ENCODE measurements around the gene BTNL8.

The BTNL8 gene, protein sequence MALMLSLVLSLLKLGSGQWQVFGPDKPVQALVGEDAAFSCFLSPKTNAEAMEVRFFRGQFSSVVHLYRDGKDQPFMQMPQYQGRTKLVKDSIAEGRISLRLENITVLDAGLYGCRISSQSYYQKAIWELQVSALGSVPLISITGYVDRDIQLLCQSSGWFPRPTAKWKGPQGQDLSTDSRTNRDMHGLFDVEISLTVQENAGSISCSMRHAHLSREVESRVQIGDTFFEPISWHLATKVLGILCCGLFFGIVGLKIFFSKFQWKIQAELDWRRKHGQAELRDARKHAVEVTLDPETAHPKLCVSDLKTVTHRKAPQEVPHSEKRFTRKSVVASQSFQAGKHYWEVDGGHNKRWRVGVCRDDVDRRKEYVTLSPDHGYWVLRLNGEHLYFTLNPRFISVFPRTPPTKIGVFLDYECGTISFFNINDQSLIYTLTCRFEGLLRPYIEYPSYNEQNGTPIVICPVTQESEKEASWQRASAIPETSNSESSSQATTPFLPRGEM

DNA sequence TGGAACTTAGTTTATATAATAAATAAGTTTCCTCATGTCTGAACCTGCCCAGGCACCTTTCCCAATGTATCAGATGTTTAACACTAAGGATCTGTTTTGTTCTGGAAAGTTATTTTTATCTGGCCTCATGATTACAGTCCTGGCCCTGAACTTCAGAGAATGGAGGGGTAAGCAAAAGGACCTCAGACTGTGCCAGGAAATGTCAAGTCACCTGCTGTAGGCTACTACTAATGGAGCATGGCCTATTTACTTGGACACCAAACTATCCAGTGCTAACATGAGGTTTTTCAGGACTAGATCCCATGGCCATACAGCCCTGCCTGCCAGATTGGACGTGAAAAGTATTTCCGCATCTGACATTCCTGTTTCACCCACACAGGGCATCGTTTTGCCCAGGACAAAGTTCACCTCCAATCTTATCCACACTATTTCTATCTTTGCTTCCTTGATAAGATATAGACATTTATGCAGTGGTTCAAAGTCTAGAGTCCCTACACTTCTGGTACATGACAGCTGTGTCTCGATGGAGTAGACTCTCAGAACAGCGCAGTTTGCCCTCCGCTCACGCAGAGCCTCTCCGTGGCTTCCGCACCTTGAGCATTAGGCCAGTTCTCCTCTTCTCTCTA lies at the start of gene BTNL8:
Gene BTNL8, plus strand, starts transcription at position 539 of the 626 bp plus-strand sequence. CDS start 152 bp downstream, outside the sequence.
- DNase-seq (ENCODE audit: low read depth): no peak

GRCh38 chr5:180849827-180850226 lies 49.1 kb upstream of the BTNL8 start:
- DNase-seq (ENCODE audit: low read depth): no peak

- no peak for DNase-seq (ENCODE audit: low read depth)
These were observed 48.4 kb upstream of the BTNL8 start for GRCh38 chr5:180850434-180851078.

DNA sequence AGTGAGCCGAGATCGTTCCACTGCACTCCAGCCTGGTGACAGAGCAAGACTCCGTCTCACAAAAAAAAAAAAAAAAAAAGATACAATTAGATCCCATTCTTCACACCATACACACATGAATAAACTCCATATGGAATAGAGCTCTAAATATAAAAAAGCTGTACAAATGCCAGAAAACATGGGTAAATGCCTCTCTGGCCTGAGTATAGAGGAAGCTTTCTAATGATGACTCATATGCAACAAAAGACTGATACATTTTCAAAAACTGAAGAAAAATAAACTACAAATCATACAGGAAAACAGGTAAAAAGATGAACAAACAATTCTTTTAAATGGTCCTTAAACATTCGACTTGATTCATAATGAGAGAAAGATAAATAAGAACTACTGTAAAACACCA lies 46.5 kb upstream of the BTNL8 start:
- DNase-seq (ENCODE audit: low read depth): no peak

DNA sequence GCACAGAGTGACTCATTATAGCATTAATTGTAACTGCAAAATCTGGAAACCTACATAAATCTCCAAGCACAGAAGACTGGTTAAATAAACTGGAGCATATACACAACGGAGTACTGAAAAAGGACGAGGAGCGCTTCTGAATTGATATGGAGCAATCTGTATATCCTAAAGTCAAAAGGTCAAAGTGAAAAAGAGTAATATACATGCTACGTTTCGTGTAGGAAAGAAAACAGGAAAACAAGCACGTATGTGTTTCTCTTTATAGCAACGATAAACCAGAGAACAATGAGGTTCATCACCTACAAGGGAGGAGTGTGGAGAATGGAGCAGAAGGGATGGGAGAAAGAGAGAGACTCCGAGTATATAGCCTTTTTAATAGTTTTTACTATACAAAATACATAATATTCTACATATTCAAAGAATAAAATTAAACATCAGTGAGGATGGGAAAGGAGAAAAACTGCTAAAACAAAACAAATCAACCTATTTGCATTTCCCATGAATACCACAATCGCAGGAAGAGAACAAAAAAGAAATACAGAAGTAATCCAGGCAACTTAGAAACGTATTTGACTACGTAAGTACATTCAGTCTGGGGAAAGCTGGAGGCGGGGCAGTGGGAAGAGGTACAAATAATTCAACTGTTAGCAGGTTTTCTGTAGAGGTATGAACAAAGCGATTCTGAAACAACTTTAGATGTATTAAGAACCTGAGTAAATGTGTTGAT lies 45.7 kb upstream of the BTNL8 start:
- no peak for DNase-seq (ENCODE audit: low read depth)

DNA sequence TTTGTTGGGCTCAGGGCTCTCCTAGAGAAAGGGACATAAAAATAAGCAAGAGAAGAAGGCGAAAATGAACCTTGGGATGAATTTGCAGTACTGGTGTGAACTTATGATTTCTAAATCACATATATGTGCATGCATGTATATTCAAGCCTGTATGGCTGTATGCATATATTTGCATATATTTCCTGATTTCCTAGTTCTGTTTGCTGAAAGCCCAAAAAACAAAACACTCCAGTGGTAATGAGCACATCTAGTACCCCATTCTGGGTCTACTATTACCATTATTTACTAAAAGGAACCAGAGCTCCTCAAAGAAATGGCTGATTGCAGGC lies 45.1 kb upstream of the BTNL8 start:
- no peak for DNase-seq (ENCODE audit: low read depth)

- no peak for DNase-seq (ENCODE audit: low read depth)
These were observed 40.4 kb upstream of the BTNL8 start for GRCh38 chr5:180858586-180858985.

- DNase-seq (ENCODE audit: low read depth): no peak
These were observed 38.6 kb upstream of the BTNL8 start for GRCh38 chr5:180860273-180860886.

- peak; percentile 78 for DNase-seq (ENCODE audit: low read depth)
These were observed 37.8 kb upstream of the BTNL8 start, which contains the start of gene ZFP62 for GRCh38 chr5:180860887-180861822. ZFP62 (minus strand) TSS chr5:180861276; CDS start chr5:180861219, 57 bp downstream.

DNA sequence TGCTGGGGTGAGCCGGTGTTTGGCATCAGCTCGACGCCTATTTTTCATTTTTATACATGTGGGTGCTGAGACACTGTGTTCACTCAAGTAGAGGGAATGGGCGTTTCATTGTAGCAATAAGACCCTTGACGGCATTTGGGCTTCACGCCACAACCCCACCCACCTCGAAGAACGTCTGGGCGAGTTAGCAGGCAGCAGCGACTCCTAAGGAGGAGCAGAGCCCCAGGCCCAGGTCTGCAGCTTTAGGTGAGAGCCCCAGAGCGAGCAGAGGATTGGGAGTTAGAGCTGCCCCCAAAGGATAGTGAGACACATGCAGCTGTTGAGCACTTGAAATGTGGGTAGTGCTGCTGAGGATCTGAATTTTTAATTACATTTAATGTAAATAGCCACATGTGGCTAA lies 36.3 kb upstream of the BTNL8 start:
- no peak for DNase-seq (ENCODE audit: low read depth)

- DNase-seq (ENCODE audit: low read depth): no peak
These were observed 32.8 kb upstream of the BTNL8 start for GRCh38 chr5:180865981-180866695.

DNA sequence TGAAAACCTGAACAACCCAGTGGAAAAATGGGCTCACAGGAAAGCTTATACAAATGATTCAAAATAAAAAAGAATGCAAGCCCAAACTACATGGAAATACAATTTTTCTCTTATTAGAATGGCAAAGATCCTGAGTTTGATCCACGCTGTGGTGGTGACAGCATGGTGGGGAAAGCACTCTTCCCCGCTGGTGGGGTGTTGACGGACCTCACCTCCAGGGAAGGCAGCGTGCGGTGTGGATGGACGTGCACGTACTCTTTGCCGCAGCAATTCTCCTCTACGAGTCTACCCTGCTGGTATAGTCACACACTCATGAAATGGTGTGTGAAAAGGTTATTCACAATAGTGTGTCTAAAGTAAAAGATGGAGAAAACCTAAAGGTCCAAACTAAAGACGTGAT lies 32.0 kb upstream of the BTNL8 start:
- no peak for DNase-seq (ENCODE audit: low read depth)

GRCh38 chr5:180868960-180869359 lies 30.0 kb upstream of the BTNL8 start:
- DNase-seq (ENCODE audit: low read depth): no peak

- no peak for DNase-seq (ENCODE audit: low read depth)
These were observed 29.4 kb upstream of the BTNL8 start for GRCh38 chr5:180869587-180869986.

- no peak for DNase-seq (ENCODE audit: low read depth)
These were observed 28.5 kb upstream of the BTNL8 start for GRCh38 chr5:180870276-180871068.

DNA sequence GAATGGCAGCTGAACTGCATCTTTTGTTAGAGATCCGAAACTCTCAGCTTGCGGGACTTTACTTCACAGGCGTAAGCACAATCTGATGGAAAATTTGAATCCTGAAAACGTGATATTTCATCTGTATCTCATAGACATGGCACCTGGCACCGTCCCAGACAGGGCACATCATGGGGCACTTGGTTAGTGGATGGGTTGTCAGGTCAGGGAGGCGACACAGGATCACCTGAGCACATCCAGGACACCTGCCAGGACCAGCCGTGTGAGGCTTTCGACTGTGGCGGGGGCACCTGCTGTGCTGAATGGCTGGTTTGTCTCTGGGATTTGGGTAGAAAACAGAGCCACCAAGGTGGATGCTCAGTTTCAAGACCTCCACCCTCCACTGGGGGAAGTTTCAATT lies 26.5 kb upstream of the BTNL8 start:
- no peak for DNase-seq (ENCODE audit: low read depth)

- DNase-seq (ENCODE audit: low read depth): no peak
These were observed 25.1 kb upstream of the BTNL8 start for GRCh38 chr5:180873615-180874520.
